GM18507 (cell line): ENCODE data around the gene NPR3.
"Not testable (repeated sequence)": the region's sequence is repeated elsewhere in the genome, so short reads cannot be mapped to it uniquely, and the experiment has no call there.

Experiments used
- DNase-seq: peaks from one replicate; pipeline ENCODE4 v3.0.0; 2011; ENCODE audit warnings: low read depth; ENCODE audit not compliant: insufficient read length; ENCODE audit errors: extremely low spot score
- FAIRE-seq: peaks from 2 replicates; lab custom pipeline; 2011; peaks lifted over from hg19 to GRCh38; lab: Jason Lieb, UNC

Gene NPR3

DNA sequence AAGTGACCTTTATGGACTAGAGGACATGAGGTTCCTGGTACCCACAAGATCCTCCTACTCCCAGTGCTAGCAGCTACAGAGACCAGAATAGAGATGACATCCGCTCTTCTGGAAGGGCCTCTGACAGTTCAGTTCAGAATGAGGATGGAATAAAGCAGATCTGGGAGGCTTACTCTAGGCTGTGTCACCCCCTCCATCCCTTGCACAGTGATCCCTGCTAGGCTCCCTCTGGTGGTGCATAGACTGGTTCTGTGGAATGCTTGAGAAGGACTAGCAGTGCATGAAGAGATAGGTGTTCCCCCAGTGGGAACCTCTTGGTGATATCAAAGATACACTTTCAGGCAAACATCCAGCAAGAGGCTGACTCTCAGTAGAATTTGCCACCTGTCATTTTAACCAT is 83.0 kb downstream of the NPR3 start:
- DNase-seq: no peak
- FAIRE-seq: no peak

DNA sequence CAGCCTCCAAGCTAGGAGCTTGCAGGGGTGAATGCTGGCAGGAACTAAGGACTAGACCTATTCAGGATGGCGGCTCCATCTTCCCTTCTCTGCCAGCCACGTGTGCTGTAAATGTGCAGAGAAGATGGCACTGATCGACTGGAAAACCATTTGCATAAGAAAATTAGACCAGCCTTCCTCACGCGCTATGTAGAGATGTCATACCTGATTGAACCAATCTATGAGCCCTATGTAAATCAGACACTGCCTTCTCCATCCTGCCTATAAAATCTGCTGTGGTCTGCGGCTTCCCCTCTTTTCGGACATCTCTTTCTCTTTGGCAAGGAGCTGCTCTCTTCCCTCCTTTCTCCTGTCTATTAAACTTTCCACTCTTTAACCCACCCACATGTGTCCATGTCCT is 91.6 kb downstream of the NPR3 start:
- FAIRE-seq: no peak
- no peak for DNase-seq

DNA sequence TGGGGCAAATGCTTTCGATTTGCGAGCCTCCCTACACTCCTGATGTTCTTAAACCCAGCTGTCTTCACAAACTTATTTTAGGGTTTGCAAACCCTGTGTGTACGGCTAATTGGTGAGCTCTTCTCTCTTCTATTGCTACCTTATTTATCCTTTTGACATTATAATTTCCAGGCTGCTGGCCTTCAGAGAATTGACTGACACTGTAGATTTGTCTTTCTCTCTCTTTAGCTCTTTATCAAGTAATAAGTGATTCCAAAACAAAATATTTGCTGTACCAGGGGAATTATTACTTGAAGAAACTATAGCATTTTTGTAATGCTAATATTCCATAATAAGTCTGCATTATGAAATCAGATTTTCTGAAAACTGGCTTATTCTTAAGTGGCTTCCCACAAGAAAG is 92.5 kb downstream of the NPR3 start:
- DNase-seq (no peak), FAIRE-seq (no peak)

DNA sequence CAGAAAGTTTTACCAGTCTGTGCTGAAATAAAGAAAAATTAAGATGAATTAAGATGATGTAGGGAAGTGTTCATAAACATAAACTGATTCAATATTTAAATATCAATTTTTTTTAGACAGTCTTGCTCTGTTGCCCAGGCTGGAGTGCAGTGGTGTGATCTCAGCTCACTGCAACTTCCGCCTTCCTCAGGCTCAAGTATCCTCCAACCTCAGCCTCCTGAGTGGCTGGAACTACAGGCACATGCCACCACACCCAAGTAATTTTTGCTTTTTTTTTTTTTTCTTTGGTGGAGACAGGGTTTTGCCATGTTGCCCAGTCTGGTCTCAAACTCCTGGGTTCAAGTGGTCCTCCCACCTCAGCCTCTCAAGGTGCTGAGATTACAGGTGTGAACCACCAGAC is 94.3 kb downstream of the NPR3 start:
- not testable (repeated sequence) for FAIRE-seq, DNase-seq

DNA sequence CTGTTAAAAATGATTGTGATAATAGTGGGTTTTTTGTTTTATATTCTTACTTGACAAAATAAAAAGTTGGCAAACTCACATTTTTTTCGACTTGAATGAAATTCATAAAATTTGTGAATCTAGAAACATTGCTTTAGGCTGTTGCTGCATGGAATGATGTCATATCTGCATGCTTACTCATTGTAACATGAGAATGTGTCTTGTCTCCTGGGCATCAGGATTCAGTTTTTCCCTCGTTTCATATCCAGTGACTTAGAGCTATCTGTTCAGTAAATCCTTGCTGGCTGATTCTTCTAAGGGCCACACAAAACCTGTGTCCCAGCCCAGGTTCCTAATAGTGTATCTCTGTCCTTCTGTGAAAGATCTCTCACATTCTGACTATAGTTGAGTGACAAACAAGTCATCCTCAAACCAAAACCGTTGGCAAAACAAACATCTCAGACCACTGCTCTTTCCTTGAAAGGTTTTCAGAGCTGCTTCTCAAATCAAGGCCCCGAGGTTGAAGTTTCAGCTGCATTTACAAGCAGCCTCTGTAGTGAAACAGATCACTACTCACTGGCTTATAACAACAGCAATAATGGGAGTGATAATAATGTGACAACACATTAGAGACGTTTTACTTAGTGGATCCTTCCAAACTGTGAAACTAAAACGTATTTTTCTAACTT is 95.0 kb downstream of the NPR3 start:
- DNase-seq (no peak), FAIRE-seq (no peak)

DNA sequence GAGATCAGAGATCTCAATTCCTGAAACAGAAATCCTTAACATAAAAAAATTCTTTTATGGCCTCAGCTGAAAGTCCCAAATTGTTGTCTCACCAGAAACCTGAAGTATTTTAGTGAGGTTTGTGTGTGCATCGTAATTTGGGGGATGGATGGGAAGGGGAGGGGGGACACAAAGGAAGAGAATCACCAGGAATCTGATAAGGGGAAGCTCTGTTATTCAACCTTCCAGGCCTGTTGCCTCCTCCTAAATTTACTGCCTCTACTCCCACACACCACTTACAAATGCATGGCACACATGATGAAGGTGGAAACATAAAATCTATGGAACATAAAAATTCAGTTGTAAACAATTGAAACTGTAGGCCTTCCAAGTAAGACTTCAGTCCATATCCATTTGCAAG is 97.7 kb downstream of the NPR3 start:
- DNase-seq (no peak), FAIRE-seq (no peak)

DNA sequence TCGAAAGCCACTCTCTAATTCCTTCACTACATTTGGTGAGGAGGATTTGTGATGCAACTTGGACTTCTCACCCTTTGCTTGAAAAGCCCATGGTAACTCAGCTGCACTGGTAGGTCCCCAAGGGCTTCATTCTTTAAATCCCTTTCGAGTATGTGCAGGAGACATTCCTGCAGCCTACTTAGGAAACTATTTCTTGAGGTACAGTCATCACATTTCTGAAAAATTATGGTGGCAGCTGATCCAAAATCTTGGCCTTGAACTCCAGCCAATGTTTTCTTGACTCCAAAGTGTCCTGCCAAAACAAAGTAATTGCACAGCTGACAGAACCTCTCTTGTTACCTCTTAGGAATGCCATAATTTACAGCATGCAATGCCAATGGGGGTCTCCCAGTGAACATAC is 99.7 kb downstream of the NPR3 start:
- FAIRE-seq (no peak), DNase-seq (no peak)

DNA sequence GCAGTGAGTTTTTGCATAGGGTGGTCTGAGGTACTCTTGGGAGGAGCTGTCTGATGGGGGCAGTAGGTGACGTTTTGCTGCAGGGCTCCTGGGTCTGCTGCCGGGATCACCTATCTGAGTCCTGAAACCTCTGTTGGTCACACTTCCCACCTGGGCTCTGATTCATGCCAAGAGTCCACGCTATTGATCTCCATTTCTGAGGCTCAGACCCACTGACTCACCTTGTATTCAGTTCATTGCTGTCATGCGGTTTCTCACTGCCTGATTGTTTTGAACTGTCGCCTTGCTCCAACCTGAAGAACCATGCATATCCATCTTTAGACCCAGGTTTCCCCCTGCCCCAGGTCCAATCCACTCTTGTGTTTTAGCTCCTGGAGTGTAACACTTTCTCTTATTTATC is 101.3 kb downstream of the NPR3 start:
- DNase-seq (no peak), FAIRE-seq (no peak)

DNA sequence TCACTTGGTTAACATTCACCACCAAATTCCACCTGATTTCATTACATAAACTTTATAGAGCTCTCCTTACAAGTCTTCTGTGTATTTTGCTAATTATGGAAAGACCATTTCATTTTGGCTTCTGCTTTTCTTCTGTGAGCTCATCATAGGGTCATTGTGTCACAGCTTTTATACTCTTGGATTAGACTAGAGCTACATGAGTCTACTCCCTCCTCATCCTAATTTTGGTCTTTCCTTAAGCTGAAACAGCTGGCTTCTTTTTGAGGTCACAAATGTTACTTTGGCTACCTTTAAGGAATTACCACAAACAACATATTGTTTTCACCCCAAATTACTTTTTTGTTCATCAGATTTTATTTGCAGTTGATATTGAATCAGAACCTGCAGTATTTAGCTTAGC is 103.0 kb downstream of the NPR3 start:
- FAIRE-seq (no peak), DNase-seq (no peak)

DNA sequence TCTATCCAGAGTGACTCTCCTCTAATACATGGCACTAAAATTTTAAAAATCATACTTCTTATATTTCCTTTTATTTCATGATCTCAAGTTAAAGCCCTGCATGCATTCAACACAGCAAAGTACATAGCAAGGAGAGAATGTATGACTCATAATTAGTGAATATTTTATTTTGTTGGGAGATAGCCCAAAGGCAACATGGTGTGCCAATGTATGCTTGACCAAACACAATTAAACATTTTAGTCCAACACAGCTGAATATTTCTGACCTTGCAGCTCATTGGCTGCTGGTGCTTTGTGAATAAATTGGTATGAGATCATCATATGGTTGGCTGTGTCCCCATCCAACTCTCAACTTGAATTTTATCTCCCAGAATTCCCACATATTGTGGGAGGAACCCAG is 103.5 kb downstream of the NPR3 start:
- FAIRE-seq (no peak), DNase-seq (no peak)

DNA sequence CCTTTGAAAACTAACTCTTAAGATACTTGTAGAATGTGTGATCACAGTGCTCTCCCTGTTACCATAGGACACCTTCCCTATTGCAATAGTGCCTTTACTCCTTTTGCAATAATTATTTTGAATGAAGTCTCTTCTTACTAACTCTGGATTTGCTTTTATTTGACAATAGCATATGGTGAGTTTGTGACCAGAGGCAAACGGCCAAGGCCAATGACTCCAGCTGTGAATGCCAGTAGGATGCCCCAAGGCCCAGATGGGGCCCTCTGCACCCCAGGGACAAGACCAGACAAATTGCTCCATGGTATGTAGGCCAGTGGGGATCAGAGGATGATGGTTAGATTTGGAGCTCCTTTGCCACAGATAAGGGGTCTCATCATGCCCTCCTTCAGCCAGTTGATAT is 116.9 kb downstream of the NPR3 start:
- DNase-seq (no peak), FAIRE-seq (no peak)

DNA sequence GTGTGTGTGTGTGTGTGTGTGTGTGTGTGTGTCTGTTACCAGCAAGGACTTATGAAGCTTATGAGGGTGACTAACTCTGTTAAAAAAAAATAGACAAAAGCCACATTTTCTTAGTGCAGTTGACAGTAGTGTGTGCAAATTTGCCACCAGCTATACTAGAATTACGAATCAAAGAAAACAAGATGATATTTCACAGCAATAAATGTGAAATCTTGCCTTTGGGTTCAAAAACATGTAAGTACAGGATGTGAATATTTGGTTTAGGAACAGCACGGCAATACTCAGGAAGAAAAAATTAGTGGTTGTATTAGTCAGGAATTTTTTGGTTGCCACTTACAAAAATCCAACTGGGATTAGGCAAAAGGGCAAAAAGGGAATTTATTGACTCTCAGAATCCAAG is 117.4 kb downstream of the NPR3 start:
- DNase-seq (no peak), FAIRE-seq (no peak)

DNA sequence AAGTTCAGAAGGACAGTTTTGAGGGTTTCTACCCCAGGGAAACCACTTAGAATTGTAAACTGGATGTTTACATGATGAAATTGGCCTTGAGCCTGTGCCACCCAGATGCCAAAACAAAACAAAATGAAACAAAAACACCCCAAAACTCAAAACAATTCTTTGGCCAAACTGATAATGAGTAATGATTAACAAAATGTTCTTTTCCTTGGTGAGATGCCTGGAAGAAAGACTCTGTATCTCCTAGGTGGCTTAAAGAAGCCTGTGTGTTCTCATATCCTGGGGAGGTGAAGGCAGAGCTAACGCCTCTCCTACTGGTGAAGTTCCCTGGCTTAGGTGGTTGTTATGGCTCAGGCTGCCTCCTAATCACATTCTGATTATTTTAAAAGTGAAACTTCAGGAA is 120.5 kb downstream of the NPR3 start:
- DNase-seq: no peak

DNA sequence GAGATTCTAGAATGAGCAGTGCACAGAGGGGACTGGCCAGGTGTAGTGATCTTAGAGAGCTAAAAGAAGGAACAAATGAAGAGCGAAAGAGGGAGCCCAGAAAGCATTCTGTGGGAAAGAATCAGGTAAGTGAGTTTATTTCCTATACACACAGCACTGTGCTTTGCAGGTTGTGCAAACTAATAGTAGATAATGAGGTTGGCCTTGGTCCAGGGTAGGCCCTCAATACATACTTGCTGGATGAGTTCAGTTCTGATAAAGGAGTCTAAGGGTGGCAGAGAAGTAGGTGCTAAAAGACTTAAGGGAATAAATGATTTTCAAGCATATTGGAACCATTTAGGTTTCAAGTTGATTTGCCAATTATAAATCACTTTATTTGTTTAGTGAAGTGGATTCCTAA is 122.0 kb downstream of the NPR3 start:
- no peak for FAIRE-seq
- no peak for DNase-seq

More for the DNA sequence above, 120.5 kb downstream of the NPR3 start:
- no peak for FAIRE-seq

DNA sequence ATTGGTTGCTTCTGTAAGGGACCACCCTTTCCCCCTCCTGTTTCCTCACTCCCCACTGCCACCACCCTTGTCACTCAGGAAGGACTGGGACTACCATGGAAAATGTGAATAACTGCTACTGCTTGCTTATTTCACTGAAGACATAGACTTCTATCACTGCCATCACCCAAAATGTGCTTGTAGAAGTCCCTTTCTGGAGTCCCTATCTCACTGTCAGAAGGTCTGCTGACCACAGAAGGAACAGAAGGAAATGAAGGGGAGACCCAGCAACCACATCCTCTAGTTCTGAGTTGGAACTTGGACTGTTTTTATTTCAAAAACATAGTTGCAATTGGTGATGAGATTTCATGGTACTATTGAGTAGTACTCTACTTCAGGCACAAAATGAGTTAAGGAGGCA is 122.5 kb downstream of the NPR3 start:
- FAIRE-seq (no peak), DNase-seq (no peak)

DNA sequence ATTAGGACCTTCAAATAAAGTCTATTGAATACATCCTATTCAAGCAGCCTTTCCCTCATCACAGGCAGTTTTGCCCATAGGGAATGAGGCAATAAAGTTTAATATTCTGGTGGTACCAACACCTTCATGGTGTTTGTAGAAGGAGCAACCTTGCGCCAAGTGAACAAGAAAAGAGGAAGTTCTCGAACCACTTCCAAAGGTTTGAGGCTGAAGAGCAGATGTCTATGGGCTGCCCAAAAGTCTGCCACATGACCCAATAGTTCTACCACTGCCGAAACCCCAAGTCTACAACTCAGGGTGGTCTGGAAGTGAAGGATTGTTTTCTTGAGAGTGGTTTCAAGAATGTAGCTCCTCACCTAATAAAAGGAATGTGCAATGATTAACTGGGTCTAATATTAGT is 123.1 kb downstream of the NPR3 start:
- no peak for DNase-seq
- no peak for FAIRE-seq

DNA sequence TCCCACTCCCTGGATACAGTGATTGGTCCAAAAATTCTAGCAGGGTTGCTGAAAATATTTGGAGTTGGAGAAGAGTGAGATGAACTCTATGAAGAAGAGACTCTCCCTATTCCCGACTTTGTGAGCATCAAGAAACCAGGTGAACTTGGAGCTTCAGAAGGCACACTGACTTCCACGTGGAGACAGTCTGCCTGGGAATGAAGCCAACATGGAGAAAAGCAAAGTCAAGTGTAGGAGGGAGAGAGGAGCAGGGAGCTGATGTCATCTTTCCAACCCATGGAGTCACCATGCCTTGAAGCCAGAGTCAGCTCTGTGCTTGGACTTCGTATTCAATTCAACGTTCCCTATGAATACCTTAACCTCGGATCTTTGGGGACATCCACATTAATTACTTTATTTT is 125.1 kb downstream of the NPR3 start:
- FAIRE-seq: no peak
- DNase-seq: no peak

DNA sequence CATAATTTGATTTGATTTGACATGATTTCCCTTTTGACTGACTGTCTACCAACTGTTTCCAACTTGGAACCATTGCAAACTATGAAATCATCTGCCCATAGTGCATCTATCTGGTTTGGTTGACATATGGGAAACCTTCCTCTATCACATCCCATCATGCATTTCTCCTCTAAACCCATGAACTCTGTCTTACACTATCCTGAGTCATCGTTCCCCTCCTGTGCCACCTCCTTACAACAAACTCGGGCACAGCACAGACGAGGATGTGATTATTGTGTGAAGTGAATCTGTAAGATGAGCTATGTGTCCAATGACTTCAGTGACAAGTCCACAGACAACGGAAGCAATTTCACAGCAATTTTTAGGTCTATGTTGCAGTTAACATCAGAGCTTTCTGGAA is 126.1 kb downstream of the NPR3 start:
- FAIRE-seq (no peak), DNase-seq (no peak)

DNA sequence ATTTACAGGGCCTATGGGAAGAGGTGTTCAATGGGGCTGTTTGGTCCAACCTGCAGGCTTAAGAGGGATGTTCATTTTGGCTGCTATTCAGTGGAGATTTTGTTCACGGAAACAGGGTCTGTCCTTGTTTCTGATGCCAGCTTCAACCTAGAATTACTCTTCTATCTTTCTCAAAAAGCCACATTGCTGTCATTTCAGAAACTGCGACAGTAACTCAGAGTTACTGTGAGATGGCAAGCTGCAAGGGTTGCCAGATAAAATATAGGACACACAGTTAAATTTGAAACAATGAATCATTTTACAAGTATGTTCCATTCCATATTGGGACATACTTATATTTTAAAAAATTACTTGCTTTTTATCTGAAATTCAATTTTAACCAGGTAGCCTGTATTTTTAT is 128.0 kb downstream of the NPR3 start:
- FAIRE-seq (no peak), DNase-seq (no peak)

DNA sequence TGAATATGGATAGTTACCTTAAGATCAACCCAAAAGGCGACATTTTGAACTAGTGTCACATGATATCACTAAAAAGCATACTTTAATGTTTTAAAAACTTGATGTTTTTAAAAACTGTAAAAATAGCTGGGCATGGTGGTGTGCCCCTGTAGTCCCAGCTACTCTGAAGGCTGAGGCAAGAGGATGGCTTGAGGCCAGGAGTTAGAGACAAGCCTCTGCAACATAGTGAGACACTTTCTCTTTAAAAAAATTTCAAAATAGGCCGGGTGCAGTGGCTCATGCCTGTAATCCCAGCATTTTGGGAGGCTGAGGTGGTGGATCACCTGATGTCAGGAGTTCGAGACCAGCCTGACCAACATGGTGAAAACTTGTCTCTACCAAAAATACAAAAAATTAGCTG is 129.5 kb downstream of the NPR3 start:
- DNase-seq (no peak), FAIRE-seq (no peak)
